ENCODE measurements around the gene TMEM132D. TPM values are rescaled to one million over a fixed set of nuclear protein-coding genes. Genes with fewer than 3 reads are reported as not detected.

TMEM132D gene
- total RNA-seq, 1 experiment from 2014 or later: not detected

DNA sequence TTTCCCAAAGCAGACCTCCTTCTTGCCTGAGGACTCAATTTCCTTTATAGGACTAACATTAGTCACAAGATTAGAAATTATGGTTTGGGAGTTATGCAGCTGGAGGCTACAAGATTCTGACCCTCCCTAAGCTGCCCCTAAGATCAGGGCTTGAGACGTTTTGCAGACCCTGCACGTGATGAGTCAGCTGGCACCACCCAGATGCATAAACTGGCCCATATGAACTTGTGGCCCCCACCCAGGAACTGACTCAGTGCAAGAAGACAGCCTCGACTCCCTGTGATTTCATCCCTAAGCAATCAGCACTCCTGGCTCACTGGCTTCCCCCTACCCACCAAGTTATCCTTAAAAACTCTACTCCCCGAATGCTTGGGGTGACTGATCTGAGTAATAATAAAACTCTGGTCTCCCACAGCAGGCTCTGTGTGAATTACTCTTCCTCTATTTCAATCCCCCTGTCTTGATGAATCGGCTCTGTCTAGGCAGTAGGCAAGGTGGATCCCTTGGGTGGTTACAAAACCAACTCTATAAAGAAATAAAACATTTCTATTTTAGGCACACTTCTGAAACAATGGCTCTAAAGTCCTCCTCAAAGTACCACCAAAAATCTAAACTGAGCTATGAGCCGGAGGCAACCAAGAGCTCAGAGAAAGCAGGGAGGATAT, 233.4 kb downstream of the TMEM132D start:
- Histone ChIP-seq H3K4me3 (ENCODE audit: low read depth in 2 of 2, low read length in 2 of 2) (no peak overlapping the region), H3K4me1 (ENCODE audit: control insufficient read depth, insufficient read depth, low read length) (no peaks in the 10 kb centered on the region), H3K36me3 (ENCODE audit: control insufficient read depth, insufficient read depth, low read length) (no peaks in the 10 kb centered on the region), H3K27me3 (ENCODE audit: control insufficient read depth, insufficient read depth, low read length) (no peaks in the 10 kb centered on the region), H3K27ac (ENCODE audit: low read length) (no peak overlapping the region), H3K9me3 (ENCODE audit: control insufficient read depth, insufficient read depth, low read depth, low read length) (no peaks in the 10 kb centered on the region)
- DNase-seq (ENCODE audit: low read depth, low spot score): no peak
- ATAC-seq: no peak
- ChIA-PET CTCF (no interaction called here), POLR2A (no interaction called here)
- intact Hi-C loops (cut with micrococcal nuclease; ENCODE audit: unreplicated experiment) (no loop called here), in situ Hi-C loops (cut with HindIII; ENCODE audit: low pct_unique_long_range_greater_than_20kb, low sequenced_read_pairs) (no loop called here)
- no TSS peak for BruUV-seq (replicated peaks)
- TF ChIP-seq REST (IDR thresholded peaks at IDR 0.05; ENCODE audit: insufficient read depth in 1 of 2, low read depth in 2 of 2, low read length in 1 of 2) (no peak), POLR2AphosphoS5 (IDR thresholded peaks at IDR 0.05; ENCODE audit: low read depth, low read length) (no peak), SIN3A (IDR thresholded peaks at IDR 0.05; ENCODE audit: borderline replicate concordance, insufficient read depth, low read depth, low read length) (no peak), TCF7L2 (IDR thresholded peaks at IDR 0.05; ENCODE audit: low read depth, low read length) (no peak)
- TF ChIP-seq, protein P1, sequence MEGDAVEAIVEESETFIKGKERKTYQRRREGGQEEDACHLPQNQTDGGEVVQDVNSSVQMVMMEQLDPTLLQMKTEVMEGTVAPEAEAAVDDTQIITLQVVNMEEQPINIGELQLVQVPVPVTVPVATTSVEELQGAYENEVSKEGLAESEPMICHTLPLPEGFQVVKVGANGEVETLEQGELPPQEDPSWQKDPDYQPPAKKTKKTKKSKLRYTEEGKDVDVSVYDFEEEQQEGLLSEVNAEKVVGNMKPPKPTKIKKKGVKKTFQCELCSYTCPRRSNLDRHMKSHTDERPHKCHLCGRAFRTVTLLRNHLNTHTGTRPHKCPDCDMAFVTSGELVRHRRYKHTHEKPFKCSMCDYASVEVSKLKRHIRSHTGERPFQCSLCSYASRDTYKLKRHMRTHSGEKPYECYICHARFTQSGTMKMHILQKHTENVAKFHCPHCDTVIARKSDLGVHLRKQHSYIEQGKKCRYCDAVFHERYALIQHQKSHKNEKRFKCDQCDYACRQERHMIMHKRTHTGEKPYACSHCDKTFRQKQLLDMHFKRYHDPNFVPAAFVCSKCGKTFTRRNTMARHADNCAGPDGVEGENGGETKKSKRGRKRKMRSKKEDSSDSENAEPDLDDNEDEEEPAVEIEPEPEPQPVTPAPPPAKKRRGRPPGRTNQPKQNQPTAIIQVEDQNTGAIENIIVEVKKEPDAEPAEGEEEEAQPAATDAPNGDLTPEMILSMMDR (IDR thresholded peaks at IDR 0.05): no peak

DNA sequence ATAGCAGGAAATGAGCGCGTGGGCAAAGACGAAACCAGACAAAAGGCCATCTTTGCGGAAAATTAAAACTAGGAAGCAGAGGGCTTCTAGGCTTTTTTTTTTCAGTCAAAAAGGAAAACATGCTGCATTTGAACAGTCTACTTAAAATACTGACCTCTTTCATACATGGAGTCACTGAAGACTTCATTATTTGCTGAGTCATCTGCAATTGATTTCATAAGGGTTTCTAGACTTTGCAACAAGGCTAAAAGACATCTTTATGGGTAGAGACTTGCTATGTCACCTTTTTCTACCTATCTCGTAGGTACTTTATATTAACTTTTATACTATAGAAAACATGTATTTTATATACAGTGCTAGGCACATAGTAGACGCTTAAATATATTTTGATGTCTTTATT, 238.4 kb downstream of the TMEM132D start:
- CTCF ChIA-PET: no interaction called here
- BruUV-seq (replicated peaks): no TSS peak
- Histone ChIP-seq H3K4me1 (ENCODE audit: control insufficient read depth, insufficient read depth, low read length) (no peaks in the 10 kb centered on the region), H3K27me3 (ENCODE audit: control insufficient read depth, insufficient read depth, low read length) (no peaks in the 10 kb centered on the region), H3K27ac (ENCODE audit: low read length) (no peak overlapping the region), H3K4me3 (ENCODE audit: low read depth in 2 of 2, low read length in 2 of 2) (no peak overlapping the region), H3K36me3 (ENCODE audit: control insufficient read depth, insufficient read depth, low read length) (no peaks in the 10 kb centered on the region), H3K9me3 (ENCODE audit: control insufficient read depth, insufficient read depth, low read depth, low read length) (no peaks in the 10 kb centered on the region)
- DNase-seq (ENCODE audit: low read depth, low spot score): no peak
- TF ChIP-seq TCF7L2 (IDR thresholded peaks at IDR 0.05; ENCODE audit: low read depth, low read length): no peak
- no peak for TF ChIP-seq POLR2AphosphoS5 (IDR thresholded peaks at IDR 0.05; ENCODE audit: low read depth, low read length)
- TF ChIP-seq, protein P1 (IDR thresholded peaks at IDR 0.05): no peak
- ATAC-seq: no peak
- POLR2A ChIA-PET: no interaction called here
- intact Hi-C loops (cut with micrococcal nuclease; ENCODE audit: unreplicated experiment) (no loop called here), in situ Hi-C loops (cut with HindIII; ENCODE audit: low pct_unique_long_range_greater_than_20kb, low sequenced_read_pairs) (no loop called here)
